Neuronal stem cell (in vitro differentiated cells): ENCODE results near the gene OSBPL9.

Source experiments
- DNase-seq: peaks from one replicate; pipeline ENCODE4 v3.0.0-alpha.2; 2013; ENCODE audit warnings: low spot score
- H2AFZ ChIP-seq: one replicate; pipeline ENCODE4 v1.6.1; 2013; ENCODE audit warnings: mild to moderate bottlenecking, low read length, inconsistent platforms
- H2AK5ac ChIP-seq: 2 replicates; pipeline ENCODE4 v1.6.1; 2013; ENCODE audit warnings: low read depth, mild to moderate bottlenecking, inconsistent platforms, low read length, moderate library complexity, mixed read lengths
- H2BK120ac ChIP-seq: 2 replicates; pipeline ENCODE4 v1.6.1; 2013; ENCODE audit warnings: low read depth, mild to moderate bottlenecking, inconsistent platforms, low read length, moderate library complexity, mixed read lengths
- H2BK12ac ChIP-seq: one replicate; pipeline ENCODE4 v1.6.1; 2013; ENCODE audit warnings: low read length, inconsistent platforms
- H2BK15ac ChIP-seq: 2 replicates; pipeline ENCODE4 v1.6.1; 2013; ENCODE audit warnings: mild to moderate bottlenecking, low read length, inconsistent platforms, mixed read lengths
- H2BK5ac ChIP-seq: one replicate; pipeline ENCODE4 v1.6.1; 2013; ENCODE audit warnings: inconsistent platforms, mild to moderate bottlenecking, low read length, moderate library complexity
- H3K14ac ChIP-seq: one replicate; pipeline ENCODE4 v1.6.1; 2013; ENCODE audit warnings: low read length, inconsistent platforms
- H3K18ac ChIP-seq: 2 replicates; pipeline ENCODE4 v1.6.1; 2013; ENCODE audit warnings: low read length, inconsistent platforms
- H3K23ac ChIP-seq: 2 replicates; pipeline ENCODE4 v1.6.1; 2013; ENCODE audit warnings: low read depth, mild to moderate bottlenecking, mixed read lengths, low read length, inconsistent platforms; ENCODE audit not compliant: poor library complexity
- H3K27ac ChIP-seq: replicated peaks from 3 replicates; pipeline ENCODE4 v1.5.1; 2013; ENCODE audit warnings: low read length, inconsistent platforms
- H3K27me3 ChIP-seq, 3 experiments: 2 replicates each; pipeline ENCODE4 v1.6.1; 2013; ENCODE audit warnings: low read length in 3 of 3, mild to moderate bottlenecking in 2 of 3, inconsistent platforms in 1 of 3, low read depth in 1 of 3, mixed read lengths in 1 of 3, moderate library complexity in 1 of 3; ENCODE audit not compliant: control insufficient read depth in 3 of 3, insufficient read depth in 3 of 3
- H3K36me3 ChIP-seq, 2 donors: replicated peaks in 1 of 2; 2 replicates each; pipeline ENCODE4 v1.6.1; 2013; ENCODE audit warnings: low read length in 2 of 2; ENCODE audit not compliant: control insufficient read depth in 2 of 2, insufficient read depth in 2 of 2
- H3K4ac ChIP-seq: 2 replicates; pipeline ENCODE4 v1.6.1; 2013; ENCODE audit warnings: inconsistent platforms, mild to moderate bottlenecking, low read length, moderate library complexity
- H3K4me1 ChIP-seq, 2 donors: 1 replicate in 1 of 2; 2 replicates in 1 of 2; pipeline ENCODE4 v1.6.1; 2013; ENCODE audit warnings: low read length in 2 of 2, low read depth in 1 of 2; ENCODE audit not compliant: control insufficient read depth in 2 of 2, insufficient read depth in 1 of 2
- H3K4me2 ChIP-seq: one replicate; pipeline ENCODE4 v1.6.1; 2013; ENCODE audit warnings: mild to moderate bottlenecking, low read length, inconsistent platforms; ENCODE audit not compliant: insufficient read depth, poor library complexity, severe bottlenecking
- H3K4me3 ChIP-seq, 2 donors: 2 replicates each; pipeline ENCODE4 v1.5.1; 2013; ENCODE audit warnings: low read length in 2 of 2, mild to moderate bottlenecking in 2 of 2, inconsistent platforms in 1 of 2, moderate library complexity in 1 of 2
- H3K79me1 ChIP-seq: one replicate; pipeline ENCODE4 v1.6.1; 2013; ENCODE audit warnings: low read depth, mild to moderate bottlenecking, inconsistent platforms, low read length, moderate library complexity
- H3K9ac ChIP-seq: one replicate; pipeline ENCODE4 v1.6.1; 2013; ENCODE audit warnings: mild to moderate bottlenecking, low read depth, low read length, inconsistent platforms; ENCODE audit not compliant: poor library complexity
- H3K9me3 ChIP-seq, 2 donors: replicated peaks in 1 of 2; 2 replicates each; pipeline versions ENCODE3 to v1.6.1; 2013; ENCODE audit warnings: low read length in 2 of 2, mild to moderate bottlenecking in 2 of 2, inconsistent platforms in 1 of 2, low read depth in 1 of 2, mixed read lengths in 1 of 2, moderate library complexity in 1 of 2; ENCODE audit not compliant: control insufficient read depth in 2 of 2, insufficient read depth in 1 of 2
- H4K8ac ChIP-seq: one replicate; pipeline ENCODE4 v1.6.1; 2013; ENCODE audit warnings: low read depth, mild to moderate bottlenecking, inconsistent platforms, low read length, moderate library complexity
- H4K91ac ChIP-seq: one replicate; pipeline ENCODE4 v1.6.1; 2013; ENCODE audit warnings: low read length, low read depth, mild to moderate bottlenecking, inconsistent platforms; ENCODE audit not compliant: poor library complexity
- WGBS, 2 donors: extraction: QIAGEN DNeasy Blood & Tissue Kit; methylation state at CpG; one replicate each; pipeline ENCODE4 v1.1.7; 2013; ENCODE audit warnings: missing lambda C conversion rate in 2 of 2, mixed read lengths in 1 of 2; ENCODE audit not compliant: insufficient read length in 2 of 2, insufficient replicate concordance in 1 of 2; ENCODE audit errors: extremely low coverage in 2 of 2; 5-methylcytosine and 5-hydroxymethylcytosine counted together

Gene OSBPL9

DNA sequence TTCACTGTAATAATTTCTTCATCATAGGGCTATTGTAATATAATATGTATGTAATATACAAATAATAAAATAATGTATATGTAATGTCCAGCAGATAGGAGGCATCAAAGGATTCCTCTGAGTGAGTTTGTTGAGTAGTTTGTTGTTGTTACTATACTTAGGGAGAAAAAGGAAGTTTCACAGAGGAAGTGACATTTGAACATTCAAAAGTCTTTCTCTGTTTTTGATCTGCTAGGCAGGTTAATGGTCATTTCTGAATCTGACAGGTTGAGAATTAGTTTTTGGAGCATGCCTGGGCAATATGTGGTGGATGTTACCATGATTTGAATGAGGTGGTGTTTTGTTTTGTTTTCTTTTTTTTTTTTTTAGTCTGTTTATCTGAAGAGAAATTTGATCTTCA is 159.5 kb downstream of the OSBPL9 start:
- Histone ChIP-seq H2BK12ac (no peak overlapping the region), H2BK5ac (no peak overlapping the region), H4K91ac (no peak overlapping the region), H2AK5ac (no peak overlapping the region), H3K27ac (no peak overlapping the region), H3K4ac (no peak overlapping the region), H3K36me3 (peaks cover 14 to 95% of the 10 kb centered on the region in 2 donors), H2BK120ac (no peak overlapping the region), H3K18ac (no peak overlapping the region), H3K4me3 (no peak overlapping the region), H3K4me1 (no peaks in the 10 kb centered on the region), H3K27me3 (no peaks in the 10 kb centered on the region), H3K9me3 (no peaks in the 10 kb centered on the region), H4K8ac (no peak overlapping the region), H3K79me1 (no peaks in the 10 kb centered on the region), H3K4me2 (no peak overlapping the region), H3K9ac (no peak overlapping the region), H2BK15ac (no peak overlapping the region), H3K14ac (no peak overlapping the region), H3K23ac (no peak overlapping the region), H2AFZ (no peak overlapping the region)
- DNase-seq, result no peak

DNA sequence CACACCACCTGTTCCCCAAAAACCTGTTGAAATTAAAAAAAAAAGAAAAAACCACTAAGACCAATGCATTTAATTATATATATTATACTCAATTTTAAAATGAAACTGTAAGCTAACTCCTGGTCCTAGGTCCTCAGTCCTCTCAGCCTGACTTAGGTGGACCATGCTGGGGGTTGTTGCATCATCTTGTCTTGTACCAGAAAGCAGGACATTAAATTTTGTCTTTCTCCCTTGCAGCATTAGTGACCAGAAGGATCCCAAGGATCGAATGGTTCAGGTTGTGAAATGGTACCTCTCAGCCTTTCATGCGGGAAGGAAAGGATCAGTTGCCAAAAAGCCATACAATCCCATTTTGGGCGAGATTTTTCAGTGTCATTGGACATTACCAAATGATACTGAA is 164.0 kb downstream of the OSBPL9 start:
- Histone ChIP-seq H4K91ac (no peak overlapping the region), H3K79me1 (no peaks in the 10 kb centered on the region), H3K14ac (no peak overlapping the region), H3K4ac (no peak overlapping the region), H3K9ac (no peak overlapping the region), H2AK5ac (no peak overlapping the region), H4K8ac (no peak overlapping the region), H3K36me3 (peaks cover 21 to 94% of the 10 kb centered on the region in 2 donors), H2BK15ac (no peak overlapping the region), H3K4me2 (no peak overlapping the region), H3K27me3 (no peaks in the 10 kb centered on the region), H2BK120ac (no peak overlapping the region), H3K9me3 (no peaks in the 10 kb centered on the region), H3K23ac (no peak overlapping the region), H3K18ac (no peak overlapping the region), H3K4me1 (no peaks in the 10 kb centered on the region), H2BK5ac (no peak overlapping the region), H2BK12ac (no peak overlapping the region), H2AFZ (no peak overlapping the region), H3K4me3 (no peak overlapping the region), H3K27ac (no peak overlapping the region)
- no CpG with 5 or more reads among the region's 3 CpGs for WGBS, 2 donors
- no peak for DNase-seq

DNA sequence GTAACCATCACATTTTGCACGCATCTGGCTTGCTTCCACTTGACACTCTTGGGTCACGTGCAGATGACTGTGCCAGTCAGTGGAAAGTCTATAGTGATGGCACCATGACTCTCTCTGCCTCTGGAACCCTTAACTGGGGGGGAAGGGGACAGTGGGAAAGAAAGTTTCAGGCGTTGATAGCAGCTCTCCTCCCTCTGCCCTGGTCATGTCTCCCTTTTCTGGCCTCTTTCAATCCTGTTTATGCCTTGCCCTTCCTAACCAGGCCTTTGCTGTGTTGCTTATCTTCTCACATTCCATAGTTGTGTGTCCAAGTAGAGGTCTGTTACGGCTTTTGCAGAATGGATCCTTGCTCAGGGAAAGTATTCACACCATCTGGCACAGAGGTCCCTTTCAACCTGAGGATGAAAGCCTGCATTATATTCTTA is 168.1 kb downstream of the OSBPL9 start:
- no peak overlapping the region for H2BK12ac ChIP-seq

DNA sequence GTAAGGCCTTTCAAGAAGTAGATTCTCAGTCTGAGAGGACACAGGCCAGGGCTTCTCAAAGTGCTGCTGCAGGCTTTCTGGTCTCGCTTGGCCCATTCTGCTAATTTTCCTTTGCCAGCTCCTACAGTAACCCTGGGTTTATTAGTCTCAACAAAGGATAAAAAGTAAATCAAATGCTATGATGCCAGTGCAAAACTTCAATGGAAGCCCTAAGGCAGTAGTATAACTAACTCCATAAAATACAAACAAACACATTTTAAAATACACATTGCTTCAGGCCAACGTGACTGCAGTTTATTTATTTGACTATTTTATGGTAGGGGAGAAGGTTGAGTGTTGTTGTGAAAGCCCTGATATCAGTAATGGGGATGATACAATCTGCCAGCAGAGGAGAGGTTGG is 172.0 kb downstream of the OSBPL9 start:
- Histone ChIP-seq H3K79me1 (no peaks in the 10 kb centered on the region), H4K91ac (no peak overlapping the region), H2BK12ac (no peak overlapping the region), H3K23ac (no peak overlapping the region), H3K9ac (no peak overlapping the region), H3K4me2 (no peak overlapping the region), H3K18ac (no peak overlapping the region), H2BK15ac (no peak overlapping the region), H3K27me3 (no peaks in the 10 kb centered on the region), H3K4ac (no peak overlapping the region), H2BK5ac (no peak overlapping the region), H3K4me1 (no peaks in the 10 kb centered on the region), H2AK5ac (no peak overlapping the region), H2AFZ (no peak overlapping the region), H3K14ac (no peak overlapping the region), H3K27ac (no peak overlapping the region), H3K9me3 (no peaks in the 10 kb centered on the region), H4K8ac (no peak overlapping the region), H2BK120ac (no peak overlapping the region), H3K36me3 (peaks cover 47 to 100% of the 10 kb centered on the region in 2 donors), H3K4me3 (no peak overlapping the region)
- DNase-seq, result no peak
- no CpG with 5 or more reads among the region's 2 CpGs for WGBS, 2 donors

More for the DNA sequence above, 168.1 kb downstream of the OSBPL9 start:
- H4K8ac ChIP-seq, result no peak overlapping the region
- H4K91ac ChIP-seq, result no peak overlapping the region
- no peak overlapping the region for H3K9ac ChIP-seq
- H2BK120ac ChIP-seq, result no peak overlapping the region
- no peak overlapping the region for H3K4me2 ChIP-seq
- H3K4me3 ChIP-seq, result no peak overlapping the region
- H3K9me3 ChIP-seq, result no peaks in the 10 kb centered on the region
- H2BK15ac ChIP-seq, result no peak overlapping the region
- H3K27me3 ChIP-seq, result no peaks in the 10 kb centered on the region
- DNase-seq, result no peak
- H3K36me3 ChIP-seq, result peaks cover 39 to 98% of the 10 kb centered on the region in 2 donors
- H2AK5ac ChIP-seq, result no peak overlapping the region
- WGBS, 2 donors, result no CpG with 5 or more reads among the region's 4 CpGs
- H2AFZ ChIP-seq, result no peak overlapping the region
- H3K4me1 ChIP-seq, result no peaks in the 10 kb centered on the region
- H3K18ac ChIP-seq, result no peak overlapping the region
- no peak overlapping the region for H2BK5ac ChIP-seq
- no peak overlapping the region for H3K14ac ChIP-seq
- H3K4ac ChIP-seq, result no peak overlapping the region
- H3K79me1 ChIP-seq, result no peaks in the 10 kb centered on the region
- H3K27ac ChIP-seq, result no peak overlapping the region
- no peak overlapping the region for H3K23ac ChIP-seq
